ENCODE data around the gene HAUS8.
"Not testable (repeated sequence)": the region's sequence is repeated elsewhere in the genome, so short reads cannot be mapped to it uniquely, and the experiment has no call there.

The HAUS8 gene

GRCh38 chr19:17043744-17044143 is 31.5 kb downstream of the HAUS8 start:
- Mint-ChIP-seq H3K36me3 (ENCODE audit: low read depth) (peaks cover 15% of the 10 kb centered on the region), H3K27ac (no peak overlapping the region), H3K9me3 (no peaks in the 10 kb centered on the region), H3K27me3 (no peaks in the 10 kb centered on the region), H3K4me1 (ENCODE audit: low read depth) (no peaks in the 10 kb centered on the region), H3K4me3 (no peak overlapping the region)
- no peak for DNase-seq

- Mint-ChIP-seq H3K36me3 (ENCODE audit: low read depth) (no peaks in the 10 kb centered on the region), H3K4me1 (ENCODE audit: low read depth) (no peaks in the 10 kb centered on the region), H3K4me3 (no peak overlapping the region), H3K9me3 (no peaks in the 10 kb centered on the region), H3K27ac (no peak overlapping the region), H3K27me3 (no peaks in the 10 kb centered on the region)
- DNase-seq: no peak
Measured at GRCh38 chr19:17041976-17042375, 33.3 kb downstream of the HAUS8 start.

DNA sequence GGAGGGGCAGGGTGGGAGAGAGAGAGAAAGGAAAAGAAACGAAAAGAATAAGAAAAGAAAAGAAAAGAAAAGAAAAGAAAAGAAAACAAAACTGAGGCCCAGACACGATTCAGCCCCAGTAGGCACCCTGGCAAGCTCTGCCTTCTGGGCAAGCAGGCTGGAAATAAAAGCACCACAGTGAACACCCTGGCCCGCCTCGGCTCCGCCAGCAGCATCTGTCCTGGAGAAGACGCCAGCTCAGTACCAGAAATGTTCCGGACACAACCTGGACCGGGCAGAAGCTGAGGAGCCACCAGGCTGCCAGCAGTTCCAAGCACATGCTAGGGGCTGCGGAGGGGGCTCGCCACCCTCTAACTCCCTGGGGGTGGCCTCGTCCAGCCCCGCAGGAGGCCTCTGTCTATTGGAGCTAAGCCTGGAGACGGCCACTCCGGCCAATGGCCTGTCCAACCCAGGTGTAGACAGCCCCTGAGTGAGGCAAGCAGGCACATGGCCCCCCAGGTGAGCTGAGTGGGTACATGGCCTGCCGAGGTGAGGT is 37.2 kb downstream of the HAUS8 start:
- Mint-ChIP-seq H3K36me3 (ENCODE audit: low read depth) (no peaks in the 10 kb centered on the region), H3K4me1 (ENCODE audit: low read depth) (no peaks in the 10 kb centered on the region), H3K9me3 (no peaks in the 10 kb centered on the region), H3K4me3 (no peak overlapping the region), H3K27me3 (peaks cover 8% of the 10 kb centered on the region), H3K27ac (no peak overlapping the region)
- DNase-seq: no peak

GRCh38 chr19:17037184-17037583 is 38.1 kb downstream of the HAUS8 start:
- H3K36me3 Mint-ChIP-seq (ENCODE audit: low read depth): no peaks in the 10 kb centered on the region
- H3K27me3 Mint-ChIP-seq: peaks cover 8% of the 10 kb centered on the region
- no peaks in the 10 kb centered on the region for H3K9me3 Mint-ChIP-seq
- H3K4me3 Mint-ChIP-seq: no peak overlapping the region
- no peaks in the 10 kb centered on the region for H3K4me1 Mint-ChIP-seq (ENCODE audit: low read depth)
- no peak overlapping the region for H3K27ac Mint-ChIP-seq
- no peak for DNase-seq

GRCh38 chr19:17036640-17037039 is 38.6 kb downstream of the HAUS8 start:
- Mint-ChIP-seq H3K27me3 (peaks cover 8% of the 10 kb centered on the region), H3K9me3 (no peaks in the 10 kb centered on the region), H3K4me1 (ENCODE audit: low read depth) (no peaks in the 10 kb centered on the region), H3K27ac (no peak overlapping the region), H3K4me3 (no peak overlapping the region), H3K36me3 (ENCODE audit: low read depth) (no peaks in the 10 kb centered on the region)
- no peak for DNase-seq

GRCh38 chr19:17035842-17036424 is 39.3 kb downstream of the HAUS8 start:
- no peak overlapping the region for H3K4me3 Mint-ChIP-seq
- no peaks in the 10 kb centered on the region for H3K4me1 Mint-ChIP-seq (ENCODE audit: low read depth)
- H3K27me3 Mint-ChIP-seq: peaks cover 8% of the 10 kb centered on the region
- no peaks in the 10 kb centered on the region for H3K9me3 Mint-ChIP-seq
- no peaks in the 10 kb centered on the region for H3K36me3 Mint-ChIP-seq (ENCODE audit: low read depth)
- DNase-seq: no peak
- no peak overlapping the region for H3K27ac Mint-ChIP-seq

GRCh38 chr19:17031741-17032140 is 43.5 kb downstream of the HAUS8 start:
- no peak for DNase-seq
- no peak overlapping the region for H3K4me3 Mint-ChIP-seq
- H3K27ac Mint-ChIP-seq: no peak overlapping the region
- H3K27me3 Mint-ChIP-seq: peaks cover 34% of the 10 kb centered on the region
- H3K9me3 Mint-ChIP-seq: no peaks in the 10 kb centered on the region
- H3K36me3 Mint-ChIP-seq (ENCODE audit: low read depth): no peaks in the 10 kb centered on the region
- H3K4me1 Mint-ChIP-seq (ENCODE audit: low read depth): no peaks in the 10 kb centered on the region

- H3K27ac Mint-ChIP-seq: no peak overlapping the region
- peaks cover 59% of the 10 kb centered on the region for H3K27me3 Mint-ChIP-seq
- H3K9me3 Mint-ChIP-seq: peaks cover 20% of the 10 kb centered on the region
- no peak overlapping the region for H3K4me3 Mint-ChIP-seq
- no peaks in the 10 kb centered on the region for H3K36me3 Mint-ChIP-seq (ENCODE audit: low read depth)
- DNase-seq: no peak
- H3K4me1 Mint-ChIP-seq (ENCODE audit: low read depth): peaks cover 6% of the 10 kb centered on the region
Measured at GRCh38 chr19:17027535-17027975, 47.7 kb downstream of the HAUS8 start.

- Mint-ChIP-seq H3K27me3 (peaks cover 63% of the 10 kb centered on the region), H3K9me3 (peaks cover 20% of the 10 kb centered on the region), H3K4me1 (ENCODE audit: low read depth) (peaks cover 6% of the 10 kb centered on the region), H3K4me3 (peak within 1 kb of the TSS; percentile 23), H3K36me3 (ENCODE audit: low read depth) (no peaks in the 10 kb centered on the region), H3K27ac (no peak within 1 kb of the TSS)
- DNase-seq: no peak
Measured at GRCh38 chr19:17026706-17027534, 48.3 kb downstream of the HAUS8 start, which contains the start of gene CPAMD8. TSS of gene CPAMD8 (minus strand) at chr19:17026810. CDS start at chr19:17026642, 168 bp downstream.

DNA sequence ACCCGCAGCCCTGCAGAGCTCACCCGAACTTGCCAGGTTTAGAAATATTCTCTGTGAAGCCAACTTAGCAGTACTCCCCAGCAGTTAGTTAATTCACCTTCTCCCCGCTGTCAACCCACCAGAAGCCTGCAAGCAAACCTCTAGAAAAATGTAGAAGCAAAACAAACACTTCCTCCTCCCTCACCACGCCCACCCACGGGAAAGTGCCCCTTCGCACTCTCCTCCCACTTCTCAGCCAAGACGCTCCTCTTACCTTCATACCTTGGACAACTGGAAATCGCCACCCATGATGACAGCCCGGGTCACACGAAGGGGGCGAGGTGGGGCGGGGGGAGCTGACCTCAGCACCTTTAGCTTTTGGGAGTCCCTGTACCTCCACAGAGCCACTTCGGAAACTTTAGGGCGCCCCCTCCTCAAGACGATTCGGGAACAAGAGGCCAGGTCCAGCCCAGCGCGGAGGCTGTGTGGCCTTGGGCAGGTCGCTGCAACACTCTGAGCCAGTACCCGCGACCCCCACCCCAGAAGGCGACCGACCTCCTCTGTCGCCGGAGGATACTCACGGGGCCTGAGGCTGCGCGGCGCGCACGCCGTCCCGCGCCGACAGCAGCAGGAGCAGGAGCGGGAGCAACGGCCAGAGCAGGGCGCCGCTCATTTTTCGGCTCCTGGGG is 49.1 kb downstream of the HAUS8 start:
- Mint-ChIP-seq H3K9me3 (peaks cover 20% of the 10 kb centered on the region), H3K4me1 (ENCODE audit: low read depth) (peaks cover 6% of the 10 kb centered on the region), H3K27ac (no peak overlapping the region), H3K27me3 (peaks cover 64% of the 10 kb centered on the region), H3K4me3 (peak overlapping the region; percentile 23), H3K36me3 (ENCODE audit: low read depth) (no peaks in the 10 kb centered on the region)
- DNase-seq: no peak

- Mint-ChIP-seq H3K9me3 (peaks cover 20% of the 10 kb centered on the region), H3K4me3 (no peak overlapping the region), H3K27ac (no peak overlapping the region), H3K36me3 (ENCODE audit: low read depth) (no peaks in the 10 kb centered on the region), H3K27me3 (peaks cover 59% of the 10 kb centered on the region), H3K4me1 (ENCODE audit: low read depth) (peaks cover 6% of the 10 kb centered on the region)
- no peak for DNase-seq
Measured at GRCh38 chr19:17025361-17025760, 49.9 kb downstream of the HAUS8 start.

DNA sequence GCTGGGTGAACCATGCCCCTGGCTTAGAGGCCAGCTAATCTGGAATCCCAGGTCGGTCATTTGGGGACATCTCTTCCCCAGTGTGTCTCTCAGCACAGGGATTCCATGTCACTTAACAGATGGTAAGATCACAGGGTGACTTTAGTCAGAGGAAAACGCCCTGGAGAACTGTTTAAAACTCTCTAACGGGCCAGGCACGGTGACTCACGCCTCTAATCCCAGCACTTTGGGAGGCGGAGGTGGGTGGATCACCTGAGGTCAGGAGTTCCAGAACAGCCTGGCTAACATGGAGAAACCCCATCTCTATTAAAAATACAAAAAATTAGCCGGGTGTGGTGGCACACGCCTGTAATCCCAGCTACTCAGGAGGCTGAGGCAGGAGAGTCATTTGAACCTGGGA is 50.3 kb downstream of the HAUS8 start:
- Mint-ChIP-seq H3K27me3 (peaks cover 58% of the 10 kb centered on the region), H3K9me3 (peaks cover 20% of the 10 kb centered on the region)
- not testable (repeated sequence) for H3K4me1 Mint-ChIP-seq (ENCODE audit: low read depth); H3K36me3 Mint-ChIP-seq (ENCODE audit: low read depth); H3K27ac Mint-ChIP-seq; DNase-seq; H3K4me3 Mint-ChIP-seq

DNA sequence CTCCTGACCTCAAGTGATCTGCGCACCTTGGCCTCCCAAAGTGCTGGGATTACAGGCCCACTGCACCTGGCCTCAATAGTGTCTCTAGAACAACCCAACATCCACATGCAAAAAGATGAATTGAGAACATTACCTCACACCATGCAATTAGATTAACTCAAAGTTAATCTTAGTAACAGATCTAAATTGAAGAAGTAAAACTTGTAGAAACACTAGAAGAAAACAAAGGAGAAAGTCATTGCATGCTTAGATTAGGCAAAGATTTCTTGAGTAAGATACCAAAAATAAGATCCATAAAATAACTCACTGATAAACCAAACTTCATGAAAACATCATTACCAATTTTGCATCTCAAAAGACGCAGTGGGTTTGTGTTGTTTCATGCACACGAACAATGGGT is 51.4 kb downstream of the HAUS8 start:
- peaks cover 6% of the 10 kb centered on the region for H3K4me1 Mint-ChIP-seq (ENCODE audit: low read depth)
- H3K9me3 Mint-ChIP-seq: peaks cover 20% of the 10 kb centered on the region
- H3K4me3 Mint-ChIP-seq: no peak overlapping the region
- no peak for DNase-seq
- H3K27ac Mint-ChIP-seq: no peak overlapping the region
- H3K27me3 Mint-ChIP-seq: peaks cover 53% of the 10 kb centered on the region
- no peaks in the 10 kb centered on the region for H3K36me3 Mint-ChIP-seq (ENCODE audit: low read depth)

DNA sequence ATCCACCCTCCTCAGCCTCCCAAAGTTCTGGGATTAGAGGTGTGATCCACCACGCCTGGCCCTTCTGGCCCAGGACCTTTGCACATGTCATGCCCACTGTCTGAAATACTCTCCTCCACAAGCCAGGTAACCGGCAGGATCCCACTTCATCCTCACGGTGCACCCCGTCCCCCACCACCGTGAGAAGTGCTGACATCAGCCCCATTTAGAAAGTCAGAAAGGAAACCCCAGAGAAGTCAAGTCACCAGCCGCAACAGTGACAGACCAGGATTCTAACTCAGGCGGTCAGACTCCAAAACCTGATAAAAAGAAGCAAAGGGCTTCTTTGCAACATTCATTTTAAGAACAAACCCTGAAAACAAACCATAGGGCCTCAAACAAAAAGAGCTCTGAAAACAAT is 52.5 kb downstream of the HAUS8 start:
- Mint-ChIP-seq H3K27me3 (peaks cover 43% of the 10 kb centered on the region), H3K9me3 (peaks cover 20% of the 10 kb centered on the region), H3K27ac (no peak overlapping the region), H3K36me3 (ENCODE audit: low read depth) (no peaks in the 10 kb centered on the region), H3K4me1 (ENCODE audit: low read depth) (peaks cover 6% of the 10 kb centered on the region), H3K4me3 (no peak overlapping the region)
- no peak for DNase-seq

All from activated T-cell treated with anti-CD3 and anti-CD28 coated beads, Interleukin-2, amount 50 U/mL, for 24 hours (primary cell).